HEK293 (cell line): ENCODE measurements around the gene CAMKK1.

Experiments
- CTCF ChIA-PET: fragments of 350-600 bp; formaldehyde crosslinking; extraction: SDS; loops from one replicate; lab custom pipeline; 2021; ENCODE audit warnings: antibody characterized with exemption; lab: Yijun Ruan, JAX
- POLR2A ChIA-PET: fragments of 300-600 bp; formaldehyde crosslinking; extraction: SDS; loops from one replicate; lab custom pipeline; 2020; ENCODE audit warnings: antibody characterized with exemption, inconsistent platforms; lab: Yijun Ruan, JAX
- H3K27ac ChIP-seq: fragments of 200-500 bp; sonication (Bioruptor generic); 2 replicates; pipeline ENCODE4 v1.5.1; 2014; ENCODE audit warnings: low read depth, low read length, control low read depth, inconsistent platforms; ENCODE audit errors: extremely low read depth
- H3K36me3 ChIP-seq, 2 experiments: fragments of 200-500 bp in 1 of 2; sonication (Bioruptor generic) in 1 of 2; 1 replicate in 1 of 2; 2 replicates in 1 of 2; pipeline ENCODE4 v1.5.1; 2014 to 2017; ENCODE audit warnings: inconsistent platforms in 2 of 2, low read length in 2 of 2; ENCODE audit not compliant: control insufficient read depth in 2 of 2, insufficient read depth in 1 of 2
- H3K4me1 ChIP-seq: fragments of 200-500 bp; sonication (Bioruptor generic); 2 replicates; pipeline ENCODE4 v1.5.1; 2014; ENCODE audit warnings: mild to moderate bottlenecking, low read length, inconsistent platforms; ENCODE audit not compliant: control insufficient read depth, insufficient read depth
- H3K4me3 ChIP-seq: 2 replicates; pipeline ENCODE4 v1.5.1; 2011; ENCODE audit warnings: low read depth, mild to moderate bottlenecking, control low read depth, low read length, moderate library complexity
- H3K9me3 ChIP-seq: fragments of 200-500 bp; sonication (Bioruptor generic); 2 replicates; pipeline ENCODE4 v1.5.1; 2014; ENCODE audit warnings: low read depth, low read length, inconsistent platforms; ENCODE audit not compliant: control insufficient read depth, insufficient read depth
- CTCF ChIP-seq: fragments of 450-650 bp; formaldehyde crosslinking; IDR thresholded peaks from 2 replicates; pipeline ENCODE4 v1.5.1; 2016; ENCODE audit warnings: missing biosample characterization, missing genetic modification characterization
- GLI2 ChIP-seq: fragments of 450-650 bp; formaldehyde crosslinking; IDR thresholded peaks from 2 replicates; pipeline ENCODE4; 2017; ENCODE audit warnings: missing biosample characterization, missing genetic modification characterization, low read depth, borderline replicate concordance
- HOXC10 ChIP-seq: sonication (generic); formaldehyde crosslinking; IDR thresholded peaks from 2 replicates; pipeline ENCODE4 v1.8.1; 2023; ENCODE audit warnings: mild to moderate bottlenecking, missing genetic modification reagents
- HOXD13 ChIP-seq: sonication (generic); formaldehyde crosslinking; IDR thresholded peaks from 2 replicates; pipeline ENCODE4 v1.8.0; 2022; ENCODE audit warnings: missing genetic modification reagents, borderline replicate concordance
- KLF8 ChIP-seq: fragments of 450-650 bp; formaldehyde crosslinking; IDR thresholded peaks from 2 replicates; pipeline ENCODE4 v1.5.1; 2016; ENCODE audit warnings: missing biosample characterization, missing genetic modification characterization
- MZF1 ChIP-seq: fragments of 450-650 bp; formaldehyde crosslinking; IDR thresholded peaks from 2 replicates; pipeline ENCODE4 v1.5.1; 2017; ENCODE audit warnings: missing biosample characterization, missing genetic modification characterization, borderline replicate concordance
- ZIC2 ChIP-seq: fragments of 450-650 bp; formaldehyde crosslinking; IDR thresholded peaks from 2 replicates; pipeline ENCODE4 v1.5.1; 2016; ENCODE audit warnings: missing biosample characterization, missing genetic modification characterization
- ZNF549 ChIP-seq: fragments of 450-650 bp; IDR thresholded peaks from 2 replicates; pipeline ENCODE4 v1.5.1; 2018; ENCODE audit warnings: missing biosample characterization, missing genetic modification characterization, mild to moderate bottlenecking, inconsistent platforms, moderate library complexity
- ZNF629 ChIP-seq: fragments of 450-650 bp; formaldehyde crosslinking; IDR thresholded peaks from 2 replicates; pipeline ENCODE4 v1.5.1; 2017; ENCODE audit warnings: missing biosample characterization, missing genetic modification characterization
- ZNF670 ChIP-seq: fragments of 450-650 bp; formaldehyde crosslinking; IDR thresholded peaks from 2 replicates; pipeline ENCODE4 v1.5.1; 2016; ENCODE audit warnings: missing biosample characterization, missing genetic modification characterization, low read depth
- ZNF791 ChIP-seq: fragments of 450-650 bp; formaldehyde crosslinking; IDR thresholded peaks from 2 replicates; pipeline ENCODE4 v1.5.1; 2016; ENCODE audit warnings: missing biosample characterization, missing genetic modification characterization
- TF ChIP-seq, protein P1 (sequence below): fragments of 450-650 bp; formaldehyde crosslinking; IDR thresholded peaks from 2 replicates; pipeline ENCODE4 v1.5.1; 2016; ENCODE audit warnings: missing biosample characterization, missing genetic modification characterization, borderline replicate concordance
- TF ChIP-seq, protein P2 (sequence below): fragments of 450-650 bp; formaldehyde crosslinking; IDR thresholded peaks from 2 replicates; pipeline ENCODE4 v1.5.1; 2017; ENCODE audit warnings: missing biosample characterization, missing genetic modification characterization
- TF ChIP-seq, protein P3 (sequence below): fragments of 450-650 bp; formaldehyde crosslinking; IDR thresholded peaks from 2 replicates; pipeline ENCODE4 v1.5.1; 2016; ENCODE audit warnings: missing biosample characterization, missing genetic modification characterization, low read depth
- TF ChIP-seq, protein P4 (sequence below): fragments of 450-650 bp; formaldehyde crosslinking; IDR thresholded peaks from 2 replicates; pipeline ENCODE4 v1.5.1; 2016; ENCODE audit warnings: missing biosample characterization, missing genetic modification characterization

CAMKK1 gene

GRCh38 chr17:3821101-3821500 is 71.8 kb downstream of the CAMKK1 start (continued):
- TF ChIP-seq, protein P1, sequence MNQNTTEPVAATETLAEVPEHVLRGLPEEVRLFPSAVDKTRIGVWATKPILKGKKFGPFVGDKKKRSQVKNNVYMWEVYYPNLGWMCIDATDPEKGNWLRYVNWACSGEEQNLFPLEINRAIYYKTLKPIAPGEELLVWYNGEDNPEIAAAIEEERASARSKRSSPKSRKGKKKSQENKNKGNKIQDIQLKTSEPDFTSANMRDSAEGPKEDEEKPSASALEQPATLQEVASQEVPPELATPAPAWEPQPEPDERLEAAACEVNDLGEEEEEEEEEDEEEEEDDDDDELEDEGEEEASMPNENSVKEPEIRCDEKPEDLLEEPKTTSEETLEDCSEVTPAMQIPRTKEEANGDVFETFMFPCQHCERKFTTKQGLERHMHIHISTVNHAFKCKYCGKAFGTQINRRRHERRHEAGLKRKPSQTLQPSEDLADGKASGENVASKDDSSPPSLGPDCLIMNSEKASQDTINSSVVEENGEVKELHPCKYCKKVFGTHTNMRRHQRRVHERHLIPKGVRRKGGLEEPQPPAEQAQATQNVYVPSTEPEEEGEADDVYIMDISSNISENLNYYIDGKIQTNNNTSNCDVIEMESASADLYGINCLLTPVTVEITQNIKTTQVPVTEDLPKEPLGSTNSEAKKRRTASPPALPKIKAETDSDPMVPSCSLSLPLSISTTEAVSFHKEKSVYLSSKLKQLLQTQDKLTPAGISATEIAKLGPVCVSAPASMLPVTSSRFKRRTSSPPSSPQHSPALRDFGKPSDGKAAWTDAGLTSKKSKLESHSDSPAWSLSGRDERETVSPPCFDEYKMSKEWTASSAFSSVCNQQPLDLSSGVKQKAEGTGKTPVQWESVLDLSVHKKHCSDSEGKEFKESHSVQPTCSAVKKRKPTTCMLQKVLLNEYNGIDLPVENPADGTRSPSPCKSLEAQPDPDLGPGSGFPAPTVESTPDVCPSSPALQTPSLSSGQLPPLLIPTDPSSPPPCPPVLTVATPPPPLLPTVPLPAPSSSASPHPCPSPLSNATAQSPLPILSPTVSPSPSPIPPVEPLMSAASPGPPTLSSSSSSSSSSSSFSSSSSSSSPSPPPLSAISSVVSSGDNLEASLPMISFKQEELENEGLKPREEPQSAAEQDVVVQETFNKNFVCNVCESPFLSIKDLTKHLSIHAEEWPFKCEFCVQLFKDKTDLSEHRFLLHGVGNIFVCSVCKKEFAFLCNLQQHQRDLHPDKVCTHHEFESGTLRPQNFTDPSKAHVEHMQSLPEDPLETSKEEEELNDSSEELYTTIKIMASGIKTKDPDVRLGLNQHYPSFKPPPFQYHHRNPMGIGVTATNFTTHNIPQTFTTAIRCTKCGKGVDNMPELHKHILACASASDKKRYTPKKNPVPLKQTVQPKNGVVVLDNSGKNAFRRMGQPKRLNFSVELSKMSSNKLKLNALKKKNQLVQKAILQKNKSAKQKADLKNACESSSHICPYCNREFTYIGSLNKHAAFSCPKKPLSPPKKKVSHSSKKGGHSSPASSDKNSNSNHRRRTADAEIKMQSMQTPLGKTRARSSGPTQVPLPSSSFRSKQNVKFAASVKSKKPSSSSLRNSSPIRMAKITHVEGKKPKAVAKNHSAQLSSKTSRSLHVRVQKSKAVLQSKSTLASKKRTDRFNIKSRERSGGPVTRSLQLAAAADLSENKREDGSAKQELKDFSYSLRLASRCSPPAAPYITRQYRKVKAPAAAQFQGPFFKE, result no peak
- no peak for TF ChIP-seq MZF1

DNA sequence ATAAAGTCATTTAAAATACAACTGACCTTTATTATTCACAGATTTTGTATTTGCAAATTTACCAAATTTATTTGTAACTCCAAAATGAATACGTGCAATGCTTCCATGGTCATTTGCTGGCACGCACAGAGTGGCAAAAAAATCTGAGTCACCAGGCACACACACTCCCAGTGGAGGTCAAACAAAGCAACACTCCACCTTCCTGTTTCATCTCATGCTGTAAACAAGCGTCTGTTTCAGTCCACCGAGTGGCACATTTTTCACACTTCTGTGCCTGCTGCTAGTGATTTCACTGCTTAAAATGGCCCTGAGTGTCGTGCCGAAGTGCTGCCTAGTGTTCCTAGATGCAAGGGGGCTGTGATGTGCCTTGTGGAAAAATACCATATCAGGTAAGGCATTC is 74.1 kb downstream of the CAMKK1 start:
- Histone ChIP-seq H3K9me3 (no peaks in the 10 kb centered on the region), H3K4me1 (no peaks in the 10 kb centered on the region), H3K4me3 (no peak overlapping the region), H3K27ac (no peak overlapping the region), H3K36me3 (peaks cover 86 to 94% of the 10 kb centered on the region in 2 experiments)
- CTCF ChIA-PET, result interaction anchor here (0.8 to 3.5 kb wide), 3 partner anchors 9 to 81 kb away, joined by 3 to 37 read pairs (median 23); no protein-coding TSS in a partner anchor
- TF ChIP-seq ZIC2 (tag by site-specific recombination), result no peak
- no peak for TF ChIP-seq CTCF (tag by site-specific recombination)
- TF ChIP-seq ZNF549 (tag by site-specific recombination), result no peak
- TF ChIP-seq, protein P2, sequence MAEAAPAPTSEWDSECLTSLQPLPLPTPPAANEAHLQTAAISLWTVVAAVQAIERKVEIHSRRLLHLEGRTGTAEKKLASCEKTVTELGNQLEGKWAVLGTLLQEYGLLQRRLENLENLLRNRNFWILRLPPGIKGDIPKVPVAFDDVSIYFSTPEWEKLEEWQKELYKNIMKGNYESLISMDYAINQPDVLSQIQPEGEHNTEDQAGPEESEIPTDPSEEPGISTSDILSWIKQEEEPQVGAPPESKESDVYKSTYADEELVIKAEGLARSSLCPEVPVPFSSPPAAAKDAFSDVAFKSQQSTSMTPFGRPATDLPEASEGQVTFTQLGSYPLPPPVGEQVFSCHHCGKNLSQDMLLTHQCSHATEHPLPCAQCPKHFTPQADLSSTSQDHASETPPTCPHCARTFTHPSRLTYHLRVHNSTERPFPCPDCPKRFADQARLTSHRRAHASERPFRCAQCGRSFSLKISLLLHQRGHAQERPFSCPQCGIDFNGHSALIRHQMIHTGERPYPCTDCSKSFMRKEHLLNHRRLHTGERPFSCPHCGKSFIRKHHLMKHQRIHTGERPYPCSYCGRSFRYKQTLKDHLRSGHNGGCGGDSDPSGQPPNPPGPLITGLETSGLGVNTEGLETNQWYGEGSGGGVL (tag by site-specific recombination), result no peak
- TF ChIP-seq GLI2 (tag by site-specific recombination), result no peak
- no peak for TF ChIP-seq ZNF791
- no peak for TF ChIP-seq ZNF670 (tag by site-specific recombination)
- TF ChIP-seq, protein P3, sequence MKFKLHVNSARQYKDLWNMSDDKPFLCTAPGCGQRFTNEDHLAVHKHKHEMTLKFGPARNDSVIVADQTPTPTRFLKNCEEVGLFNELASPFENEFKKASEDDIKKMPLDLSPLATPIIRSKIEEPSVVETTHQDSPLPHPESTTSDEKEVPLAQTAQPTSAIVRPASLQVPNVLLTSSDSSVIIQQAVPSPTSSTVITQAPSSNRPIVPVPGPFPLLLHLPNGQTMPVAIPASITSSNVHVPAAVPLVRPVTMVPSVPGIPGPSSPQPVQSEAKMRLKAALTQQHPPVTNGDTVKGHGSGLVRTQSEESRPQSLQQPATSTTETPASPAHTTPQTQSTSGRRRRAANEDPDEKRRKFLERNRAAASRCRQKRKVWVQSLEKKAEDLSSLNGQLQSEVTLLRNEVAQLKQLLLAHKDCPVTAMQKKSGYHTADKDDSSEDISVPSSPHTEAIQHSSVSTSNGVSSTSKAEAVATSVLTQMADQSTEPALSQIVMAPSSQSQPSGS (tag by site-specific recombination), result no peak
- TF ChIP-seq HOXC10 (CRISPR knock-in tag), result no peak
- TF ChIP-seq ZNF629 (tag by site-specific recombination), result no peak
- TF ChIP-seq KLF8 (tag by site-specific recombination), result no peak
- TF ChIP-seq, protein P4, sequence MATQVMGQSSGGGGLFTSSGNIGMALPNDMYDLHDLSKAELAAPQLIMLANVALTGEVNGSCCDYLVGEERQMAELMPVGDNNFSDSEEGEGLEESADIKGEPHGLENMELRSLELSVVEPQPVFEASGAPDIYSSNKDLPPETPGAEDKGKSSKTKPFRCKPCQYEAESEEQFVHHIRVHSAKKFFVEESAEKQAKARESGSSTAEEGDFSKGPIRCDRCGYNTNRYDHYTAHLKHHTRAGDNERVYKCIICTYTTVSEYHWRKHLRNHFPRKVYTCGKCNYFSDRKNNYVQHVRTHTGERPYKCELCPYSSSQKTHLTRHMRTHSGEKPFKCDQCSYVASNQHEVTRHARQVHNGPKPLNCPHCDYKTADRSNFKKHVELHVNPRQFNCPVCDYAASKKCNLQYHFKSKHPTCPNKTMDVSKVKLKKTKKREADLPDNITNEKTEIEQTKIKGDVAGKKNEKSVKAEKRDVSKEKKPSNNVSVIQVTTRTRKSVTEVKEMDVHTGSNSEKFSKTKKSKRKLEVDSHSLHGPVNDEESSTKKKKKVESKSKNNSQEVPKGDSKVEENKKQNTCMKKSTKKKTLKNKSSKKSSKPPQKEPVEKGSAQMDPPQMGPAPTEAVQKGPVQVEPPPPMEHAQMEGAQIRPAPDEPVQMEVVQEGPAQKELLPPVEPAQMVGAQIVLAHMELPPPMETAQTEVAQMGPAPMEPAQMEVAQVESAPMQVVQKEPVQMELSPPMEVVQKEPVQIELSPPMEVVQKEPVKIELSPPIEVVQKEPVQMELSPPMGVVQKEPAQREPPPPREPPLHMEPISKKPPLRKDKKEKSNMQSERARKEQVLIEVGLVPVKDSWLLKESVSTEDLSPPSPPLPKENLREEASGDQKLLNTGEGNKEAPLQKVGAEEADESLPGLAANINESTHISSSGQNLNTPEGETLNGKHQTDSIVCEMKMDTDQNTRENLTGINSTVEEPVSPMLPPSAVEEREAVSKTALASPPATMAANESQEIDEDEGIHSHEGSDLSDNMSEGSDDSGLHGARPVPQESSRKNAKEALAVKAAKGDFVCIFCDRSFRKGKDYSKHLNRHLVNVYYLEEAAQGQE, result no peak
- TF ChIP-seq HOXD13 (CRISPR knock-in tag), result no peak
- POLR2A ChIA-PET, result no interaction called here
